AG09319 (cell line): ENCODE data around the gene SCN8A.
"Not testable (repeated sequence)": the region's sequence is repeated elsewhere in the genome, so short reads cannot be mapped to it uniquely, and the experiment has no call there.

Experiments used
- DNase-seq: peaks from one replicate; pipeline ENCODE4 v3.0.0-alpha.2; 2010; ENCODE audit warnings: low read depth; ENCODE audit errors: extremely low read depth
- CTCF ChIP-seq: IDR thresholded peaks from 2 replicates; pipeline ENCODE4 v1.5.1; 2011; ENCODE audit warnings: low read depth, mild to moderate bottlenecking, inconsistent platforms, low read length, moderate library complexity

Gene SCN8A

GRCh38 chr12:51600721-51601120 is 9.7 kb downstream of the SCN8A start:
- DNase-seq: no peak
- TF ChIP-seq CTCF: no peak

GRCh38 chr12:51601241-51601640 is 10.2 kb downstream of the SCN8A start:
- DNase-seq: no peak
- TF ChIP-seq CTCF: no peak

- not testable (repeated sequence) for DNase-seq
These were observed 14.9 kb downstream of the SCN8A start for GRCh38 chr12:51605896-51606295.

GRCh38 chr12:51607197-51607596 is 16.2 kb downstream of the SCN8A start:
- DNase-seq: not testable (repeated sequence)

- no peak for TF ChIP-seq CTCF
- DNase-seq: peak; percentile 12
These were observed 29.4 kb downstream of the SCN8A start for GRCh38 chr12:51620448-51620847.

- no peak for DNase-seq
- no peak for TF ChIP-seq CTCF
These were observed 30.3 kb downstream of the SCN8A start for GRCh38 chr12:51621156-51621922.

GRCh38 chr12:51622564-51622963 is 31.5 kb downstream of the SCN8A start:
- TF ChIP-seq CTCF: no peak
- DNase-seq: no peak

GRCh38 chr12:51625370-51625769 is 34.3 kb downstream of the SCN8A start:
- TF ChIP-seq CTCF: no peak
- DNase-seq: no peak
